ENCODE data around the gene LGR6. TPM values are rescaled to one million over a fixed set of nuclear protein-coding genes. Genes with fewer than 3 reads are reported as not detected.
A peak's percentile ranks its signal among the peaks of the same experiment; 100 is the strongest.
"Not testable (repeated sequence)": the region's sequence is repeated elsewhere in the genome, so short reads cannot be mapped to it uniquely, and the experiment has no call there.

Gene LGR6
- total RNA-seq, 2 donors from 2014 or later = 76.6 to 99.0 TPM

DNA sequence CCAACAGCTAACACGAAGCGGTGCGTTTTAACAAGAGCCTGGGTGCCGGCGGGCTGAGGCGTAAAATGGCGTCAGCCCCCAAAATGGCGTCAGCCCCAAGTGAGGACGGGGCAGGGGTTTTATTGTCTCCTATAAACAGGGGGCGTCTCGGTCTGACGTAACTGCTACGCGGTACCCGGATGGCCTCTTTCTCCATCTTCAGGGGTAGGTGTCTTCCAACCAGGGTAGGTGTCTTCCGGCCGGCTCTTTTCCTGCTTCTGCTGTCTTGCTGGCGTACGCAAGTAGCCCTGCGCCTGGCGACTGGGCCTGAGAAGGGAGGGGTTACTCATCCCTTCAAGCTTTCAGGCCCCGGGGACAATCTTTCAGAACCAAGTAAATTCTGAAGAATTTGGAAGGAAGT is 45.3 kb downstream of the LGR6 start:
- H3K4me3 ChIP-seq = no peak overlapping the region
- no peaks in the 10 kb centered on the region for H3K27me3 ChIP-seq (replicated peaks; ENCODE audit: insufficient read depth)
- H3K9me3 ChIP-seq = no peaks in the 10 kb centered on the region
- TF ChIP-seq, protein P1, sequence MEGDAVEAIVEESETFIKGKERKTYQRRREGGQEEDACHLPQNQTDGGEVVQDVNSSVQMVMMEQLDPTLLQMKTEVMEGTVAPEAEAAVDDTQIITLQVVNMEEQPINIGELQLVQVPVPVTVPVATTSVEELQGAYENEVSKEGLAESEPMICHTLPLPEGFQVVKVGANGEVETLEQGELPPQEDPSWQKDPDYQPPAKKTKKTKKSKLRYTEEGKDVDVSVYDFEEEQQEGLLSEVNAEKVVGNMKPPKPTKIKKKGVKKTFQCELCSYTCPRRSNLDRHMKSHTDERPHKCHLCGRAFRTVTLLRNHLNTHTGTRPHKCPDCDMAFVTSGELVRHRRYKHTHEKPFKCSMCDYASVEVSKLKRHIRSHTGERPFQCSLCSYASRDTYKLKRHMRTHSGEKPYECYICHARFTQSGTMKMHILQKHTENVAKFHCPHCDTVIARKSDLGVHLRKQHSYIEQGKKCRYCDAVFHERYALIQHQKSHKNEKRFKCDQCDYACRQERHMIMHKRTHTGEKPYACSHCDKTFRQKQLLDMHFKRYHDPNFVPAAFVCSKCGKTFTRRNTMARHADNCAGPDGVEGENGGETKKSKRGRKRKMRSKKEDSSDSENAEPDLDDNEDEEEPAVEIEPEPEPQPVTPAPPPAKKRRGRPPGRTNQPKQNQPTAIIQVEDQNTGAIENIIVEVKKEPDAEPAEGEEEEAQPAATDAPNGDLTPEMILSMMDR (IDR thresholded peaks at IDR 0.05) = no peak
- ATAC-seq (ENCODE audit: insufficient number of reproducible peaks, low FRiP score, low read depth) = no peak
- peaks cover 34 to 85% of the 10 kb centered on the region in 2 donors for H3K4me1 ChIP-seq (ENCODE audit: control insufficient read depth in 1 of 2, low read depth in 2 of 2)
- peak overlapping the region; percentile 25 to 30 for H3K27ac ChIP-seq
- DNase-seq (ENCODE audit: low spot score) = no peak
- peaks cover 3% of the 10 kb centered on the region for H3K36me3 ChIP-seq

DNA sequence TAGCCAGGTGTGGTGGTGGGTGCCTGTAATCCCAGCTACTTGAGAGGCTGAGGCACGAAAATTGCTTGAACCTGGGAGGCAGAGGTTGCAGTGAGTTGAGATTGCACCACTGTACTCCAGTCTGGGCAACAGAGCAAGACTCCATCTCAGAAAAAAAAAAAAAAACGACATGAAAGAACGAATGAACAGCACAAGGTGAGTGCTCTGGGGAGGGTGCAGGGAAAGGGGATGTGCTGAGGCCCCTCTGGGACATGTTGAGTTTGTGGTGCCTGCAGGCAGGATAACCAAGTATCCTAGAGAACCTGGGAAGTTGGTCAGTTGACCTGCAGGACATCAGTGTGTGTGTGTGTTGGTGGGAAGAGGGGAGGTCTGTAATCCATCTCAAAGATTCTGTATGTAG is 46.6 kb downstream of the LGR6 start:
- not testable (repeated sequence) for H3K4me3 ChIP-seq; H3K36me3 ChIP-seq; H3K9me3 ChIP-seq; ATAC-seq (ENCODE audit: insufficient number of reproducible peaks, low FRiP score, low read depth); DNase-seq (ENCODE audit: low spot score); H3K27me3 ChIP-seq (replicated peaks; ENCODE audit: insufficient read depth)
- H3K4me1 ChIP-seq (ENCODE audit: control insufficient read depth in 1 of 2, low read depth in 2 of 2) = peaks cover 31 to 83% of the 10 kb centered on the region in 2 donors
- H3K27ac ChIP-seq = peak overlapping the region; percentile 71 to 76

DNA sequence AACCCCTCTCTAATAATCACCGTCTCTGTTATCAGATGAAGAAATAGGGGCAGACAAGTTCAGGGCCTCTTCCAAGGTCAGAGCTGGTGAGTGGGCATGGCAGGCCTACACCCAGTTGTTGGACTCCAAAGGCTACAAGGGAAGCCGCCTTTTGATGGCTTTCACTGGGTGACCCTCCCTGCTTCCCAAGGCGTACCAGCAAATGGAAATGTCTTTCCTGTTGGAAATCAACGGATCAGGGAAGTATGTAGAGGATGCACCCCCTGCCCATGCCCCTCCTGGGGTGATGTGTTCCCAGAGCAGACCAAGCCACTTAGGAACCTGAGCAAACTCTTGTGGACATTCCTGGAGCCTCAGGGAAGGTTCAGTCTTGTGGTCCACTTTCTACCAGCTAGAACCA is 47.4 kb downstream of the LGR6 start:
- Histone ChIP-seq H3K27ac (peak overlapping the region; percentile 71 to 76), H3K36me3 (peaks cover 3% of the 10 kb centered on the region), H3K4me3 (no peak overlapping the region), H3K4me1 (ENCODE audit: control insufficient read depth in 1 of 2, low read depth in 2 of 2) (peaks cover 27 to 75% of the 10 kb centered on the region in 2 donors), H3K27me3 (replicated peaks; ENCODE audit: insufficient read depth) (no peaks in the 10 kb centered on the region), H3K9me3 (no peaks in the 10 kb centered on the region)
- DNase-seq (ENCODE audit: low spot score) (no peak), ATAC-seq (ENCODE audit: insufficient number of reproducible peaks, low FRiP score, low read depth) (no peak)
- TF ChIP-seq, protein P1 (IDR thresholded peaks at IDR 0.05) = no peak

DNA sequence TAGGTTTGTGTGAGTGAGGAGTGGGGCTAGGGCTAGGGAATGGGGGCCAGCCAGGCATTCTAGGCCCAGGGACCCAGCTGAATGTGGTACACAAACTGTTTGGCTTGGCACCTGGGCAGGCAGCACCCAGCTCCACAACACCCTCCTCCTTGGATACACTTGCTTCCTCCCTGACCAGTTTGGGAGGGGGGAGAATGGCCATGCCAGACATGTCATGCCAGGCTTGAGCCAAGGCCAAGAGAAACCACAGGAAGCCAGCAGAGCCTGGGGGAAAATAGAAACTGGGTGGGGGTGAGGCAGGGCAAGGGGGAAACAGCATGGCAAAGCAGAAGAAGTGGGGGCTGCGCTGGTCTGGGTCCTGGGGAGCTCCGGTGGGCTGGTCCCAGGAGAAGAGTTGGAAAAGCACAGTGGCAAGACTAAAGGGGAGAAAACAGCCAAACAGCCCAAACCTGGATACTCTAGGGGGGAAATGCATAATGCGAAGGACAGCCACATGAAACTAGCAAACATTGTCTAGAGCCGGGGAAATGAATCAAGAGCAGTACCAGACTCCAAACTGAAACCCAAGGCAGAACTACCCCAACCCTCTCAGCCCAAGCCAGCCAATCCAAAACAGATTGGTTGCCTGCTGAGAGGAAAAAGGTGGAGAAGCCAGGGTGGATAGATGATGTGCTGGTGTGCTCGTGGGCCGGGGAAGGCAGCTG is 47.9 kb downstream of the LGR6 start:
- DNase-seq (ENCODE audit: low spot score) (peak; percentile 28), ATAC-seq (ENCODE audit: insufficient number of reproducible peaks, low FRiP score, low read depth) (peak; percentile 73)
- Histone ChIP-seq H3K4me1 (ENCODE audit: control insufficient read depth in 1 of 2, low read depth in 2 of 2) (peaks cover 21 to 70% of the 10 kb centered on the region in 2 donors), H3K27me3 (replicated peaks; ENCODE audit: insufficient read depth) (no peaks in the 10 kb centered on the region), H3K27ac (peak overlapping the region; percentile 71 to 76), H3K9me3 (no peaks in the 10 kb centered on the region), H3K4me3 (peak overlapping the region; percentile 46), H3K36me3 (peaks cover 3% of the 10 kb centered on the region)
- TF ChIP-seq, protein P1 (IDR thresholded peaks at IDR 0.05) = no peak

DNA sequence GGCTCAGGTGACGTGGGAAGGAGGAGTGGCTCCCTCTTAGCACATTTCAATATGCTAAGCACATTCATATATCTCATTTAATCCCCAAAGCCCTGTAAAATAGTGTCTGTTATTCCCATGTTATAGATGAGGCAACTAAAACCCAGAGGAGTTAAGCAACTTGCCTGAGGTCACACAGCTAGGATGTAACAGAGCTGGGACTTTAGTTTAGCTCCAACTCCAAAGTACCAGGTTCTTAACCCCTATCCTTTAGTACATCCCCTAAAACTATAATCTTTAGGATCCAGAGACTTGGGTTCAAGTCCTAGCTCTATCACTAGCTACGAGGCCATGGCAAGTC is 48.5 kb downstream of the LGR6 start:
- no peaks in the 10 kb centered on the region for H3K9me3 ChIP-seq
- H3K36me3 ChIP-seq = peaks cover 3% of the 10 kb centered on the region
- H3K27me3 ChIP-seq (replicated peaks; ENCODE audit: insufficient read depth) = no peaks in the 10 kb centered on the region
- peak overlapping the region; percentile 46 for H3K4me3 ChIP-seq
- DNase-seq (ENCODE audit: low spot score) (no peak), ATAC-seq (ENCODE audit: insufficient number of reproducible peaks, low FRiP score, low read depth) (no peak)
- peak overlapping the region; percentile 71 to 76 for H3K27ac ChIP-seq
- TF ChIP-seq, protein P1 (IDR thresholded peaks at IDR 0.05) = no peak
- peaks cover 16 to 64% of the 10 kb centered on the region in 2 donors for H3K4me1 ChIP-seq (ENCODE audit: control insufficient read depth in 1 of 2, low read depth in 2 of 2)

DNA sequence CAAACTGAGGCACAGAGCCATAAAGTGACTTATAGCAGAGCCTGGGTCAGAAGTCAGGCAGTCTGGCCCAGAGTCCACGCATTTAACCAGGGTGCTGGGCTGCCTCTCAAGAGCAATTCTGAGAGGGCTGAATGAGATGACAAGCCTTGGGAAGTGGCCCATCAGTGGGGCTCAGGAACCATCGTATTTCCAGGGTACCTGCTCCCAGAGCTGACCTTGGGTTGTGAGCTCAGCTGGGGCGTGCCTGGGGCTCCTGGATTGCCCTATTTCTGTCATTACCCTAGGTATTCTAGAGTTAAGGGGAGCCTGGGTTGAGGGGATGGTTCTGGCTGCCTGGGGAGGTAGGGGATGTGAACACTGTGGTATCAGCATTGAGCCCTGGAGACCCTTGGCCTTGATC is 49.4 kb downstream of the LGR6 start:
- no peaks in the 10 kb centered on the region for H3K27me3 ChIP-seq (replicated peaks; ENCODE audit: insufficient read depth)
- peaks cover 8% of the 10 kb centered on the region for H3K36me3 ChIP-seq
- H3K4me1 ChIP-seq (ENCODE audit: control insufficient read depth in 1 of 2, low read depth in 2 of 2) = peaks cover 10 to 55% of the 10 kb centered on the region in 2 donors
- DNase-seq (ENCODE audit: low spot score) = no peak
- no peak for ATAC-seq (ENCODE audit: insufficient number of reproducible peaks, low FRiP score, low read depth)
- no peaks in the 10 kb centered on the region for H3K9me3 ChIP-seq
- H3K4me3 ChIP-seq = no peak overlapping the region
- TF ChIP-seq, protein P1 (IDR thresholded peaks at IDR 0.05) = no peak
- no peak overlapping the region for H3K27ac ChIP-seq

Data from thoracic aorta (tissue), 2 donors.